ENCODE measurements around the gene COL4A1.

Gene COL4A1

GRCh38 chr13:110308656-110309359 lies 1.9 kb upstream of the COL4A1 start:
- DNase-seq (ENCODE audit: low read depth) = no peak

GRCh38 chr13:110307767-110308655 lies 1.1 kb upstream of the COL4A1 start:
- DNase-seq (ENCODE audit: low read depth) = no peak

DNA sequence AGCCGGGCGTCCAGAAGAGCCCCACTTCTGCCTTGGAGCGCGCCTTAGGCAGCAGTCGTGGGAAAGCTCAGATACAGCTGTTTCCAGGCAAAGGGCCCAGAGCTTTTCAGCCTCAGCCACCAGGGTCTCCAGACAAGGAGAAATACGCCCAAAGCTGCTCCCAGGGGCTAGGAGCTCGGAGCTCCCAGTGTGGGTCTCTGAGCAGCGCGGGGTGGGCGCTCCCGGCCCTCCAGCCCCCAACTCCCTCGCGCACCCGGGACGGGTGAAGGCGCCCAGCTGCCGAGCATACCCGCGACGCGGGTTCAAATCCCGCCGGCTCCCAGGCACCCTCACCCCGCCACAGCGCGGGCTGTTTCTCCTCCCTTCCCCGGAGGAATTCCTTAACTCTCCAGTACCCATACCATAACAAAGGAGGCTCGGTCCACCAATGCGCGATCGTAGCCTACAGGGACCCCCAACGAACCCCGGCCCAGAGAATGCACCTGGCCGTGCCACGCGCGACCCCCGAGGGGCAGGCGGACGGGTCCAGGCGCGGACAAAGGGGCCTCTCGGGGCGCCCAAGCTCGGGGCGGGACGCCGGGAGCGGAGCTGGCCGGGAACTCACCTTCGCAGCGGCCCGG lies 507 bp downstream of the COL4A1 start:
- DNase-seq (ENCODE audit: low read depth) = no peak

GRCh38 chr13:110305949-110306339 lies 1.0 kb downstream of the COL4A1 start:
- no peak for DNase-seq (ENCODE audit: low read depth)

DNA sequence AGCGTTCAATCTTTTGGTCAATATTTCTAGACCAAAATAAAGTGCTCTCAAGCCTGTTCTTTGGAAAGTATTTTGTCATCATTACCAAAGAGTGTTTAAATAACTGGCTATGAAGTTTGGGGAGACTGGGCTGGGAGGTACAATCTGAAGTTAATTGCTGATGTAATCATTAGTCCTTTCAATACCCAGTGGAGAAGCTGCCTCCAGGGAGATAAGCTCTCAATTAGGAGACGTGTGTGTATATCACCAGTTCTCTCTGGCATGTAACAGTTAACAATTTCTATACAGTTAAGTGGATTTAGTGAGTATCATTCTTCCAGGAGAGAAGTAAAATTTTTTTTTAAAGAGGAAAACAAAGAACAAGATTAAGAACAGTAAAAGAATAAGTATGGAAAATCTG lies 1.4 kb downstream of the COL4A1 start:
- no peak for DNase-seq (ENCODE audit: low read depth)

DNA sequence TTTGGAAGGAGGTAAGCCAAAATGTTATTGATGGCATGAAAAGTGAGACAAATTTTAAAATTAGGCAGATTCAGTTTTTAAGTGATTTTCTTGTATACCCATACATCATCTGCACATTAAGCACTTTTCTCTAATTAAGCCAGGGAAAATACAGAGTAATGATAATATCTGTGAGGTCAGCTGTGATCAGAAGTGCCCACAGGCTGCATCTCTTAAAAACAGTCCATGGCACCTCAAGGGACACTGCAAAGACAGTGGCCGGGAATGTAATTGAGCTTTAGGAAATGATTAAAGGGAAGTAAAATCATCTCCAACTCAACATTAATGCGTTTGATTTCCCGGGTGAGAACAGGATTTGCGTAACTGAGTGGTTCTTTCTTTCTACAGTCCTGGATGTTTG lies 2.0 kb downstream of the COL4A1 start:
- no peak for DNase-seq (ENCODE audit: low read depth)

- DNase-seq (ENCODE audit: low read depth) = no peak
Observed at GRCh38 chr13:110304256-110304655, 2.7 kb downstream of the COL4A1 start.

- no peak for DNase-seq (ENCODE audit: low read depth)
Observed at GRCh38 chr13:110303644-110304043, 3.3 kb downstream of the COL4A1 start.

DNA sequence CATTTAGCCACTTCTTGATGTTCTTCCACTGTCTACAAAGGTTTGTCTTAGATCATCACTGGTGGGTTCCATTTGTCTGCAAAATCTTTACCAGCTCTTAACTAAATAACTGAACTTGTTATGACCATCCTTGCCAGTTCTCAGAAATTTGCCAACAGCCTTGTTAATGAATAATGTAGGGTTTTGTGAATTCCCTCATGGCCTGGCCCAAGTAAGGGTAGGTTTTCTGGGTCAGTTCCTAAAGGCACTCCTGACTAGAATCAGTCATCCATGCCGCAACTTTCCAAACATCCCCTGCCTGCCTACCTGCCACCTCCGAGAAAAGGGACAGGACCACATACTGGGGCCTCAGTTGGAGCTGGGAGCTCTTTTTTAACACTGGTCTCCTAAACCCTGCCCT lies 4.0 kb downstream of the COL4A1 start:
- no peak for DNase-seq (ENCODE audit: low read depth)

GRCh38 chr13:110301606-110302553 lies 5.1 kb downstream of the COL4A1 start:
- DNase-seq (ENCODE audit: low read depth) = no peak

- no peak for DNase-seq (ENCODE audit: low read depth)
Observed at GRCh38 chr13:110301083-110301482, 5.9 kb downstream of the COL4A1 start.

DNA sequence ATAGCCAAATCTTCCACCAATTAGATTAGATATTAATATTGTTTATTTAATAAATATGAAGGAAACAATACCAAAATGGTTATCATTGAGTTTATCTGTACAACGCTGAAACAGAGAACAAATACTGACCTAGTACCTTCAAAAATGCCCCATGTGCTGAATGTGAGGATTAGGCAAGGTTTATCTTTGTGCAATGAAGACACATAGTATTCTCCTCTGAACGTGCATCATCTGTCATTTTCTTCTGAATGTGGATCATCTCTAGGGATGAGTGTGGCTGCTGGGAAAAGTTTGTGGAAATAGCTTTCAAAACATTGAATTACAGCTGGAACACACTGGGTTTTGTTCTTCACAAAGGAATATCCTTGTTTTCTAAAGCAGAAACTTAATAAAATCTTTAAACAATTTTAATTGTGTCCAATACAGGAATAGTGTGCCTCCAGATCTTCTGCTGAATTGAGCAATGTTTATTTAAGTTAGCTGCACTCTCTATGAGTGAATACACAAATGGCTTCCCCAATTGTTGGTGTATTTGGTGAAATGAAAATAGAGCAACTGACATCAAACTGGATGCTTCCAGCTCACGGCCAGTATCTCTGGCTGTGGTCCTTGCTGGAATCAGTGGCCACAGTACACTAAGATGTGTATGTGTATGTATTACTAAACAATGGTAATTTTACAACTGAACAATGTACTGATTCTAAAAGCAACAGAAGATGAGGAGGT lies 6.7 kb downstream of the COL4A1 start:
- no peak for DNase-seq (ENCODE audit: low read depth)

- no peak for DNase-seq (ENCODE audit: low read depth)
Observed at GRCh38 chr13:110299283-110299840, 7.6 kb downstream of the COL4A1 start.

DNA sequence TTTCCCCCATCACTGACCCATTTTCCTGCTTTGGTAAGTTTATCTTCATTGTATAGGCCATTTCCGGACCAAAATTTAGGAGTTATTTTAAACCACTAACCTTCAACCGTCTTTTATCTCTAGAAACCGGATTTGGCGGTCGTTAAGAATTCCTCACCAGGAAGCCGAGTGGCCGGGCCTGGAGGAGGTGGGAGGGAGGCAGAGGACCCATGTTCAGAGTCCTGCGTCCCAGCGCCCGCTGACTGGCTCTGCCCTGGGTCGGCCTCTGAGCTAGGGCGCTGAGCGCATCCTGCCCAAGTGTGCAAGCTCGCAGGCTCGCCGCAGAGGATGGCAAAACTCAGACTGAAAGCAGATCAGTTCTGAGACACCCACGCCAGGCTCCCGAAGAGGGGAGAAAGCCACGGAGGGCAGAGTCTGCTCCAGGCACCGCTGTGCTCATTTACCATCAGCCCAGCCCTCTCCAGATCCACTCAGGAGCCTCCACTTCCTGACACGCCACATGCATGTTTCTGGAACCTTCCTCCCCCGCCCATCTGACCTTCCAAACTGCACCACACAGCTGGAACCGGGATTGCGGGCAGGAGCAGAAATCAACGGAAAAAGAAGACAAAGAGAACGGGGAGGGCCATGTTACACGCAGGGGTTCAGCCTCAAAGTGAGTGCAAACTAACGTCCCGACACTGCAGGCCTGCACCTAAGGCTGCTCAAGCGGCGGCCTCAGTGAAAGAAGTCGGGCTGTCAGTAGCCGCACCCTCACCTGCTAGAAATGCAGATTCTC lies 8.3 kb downstream of the COL4A1 start:
- DNase-seq (ENCODE audit: low read depth) = no peak

GRCh38 chr13:110297766-110298504 lies 9.0 kb downstream of the COL4A1 start:
- no peak for DNase-seq (ENCODE audit: low read depth)

- DNase-seq (ENCODE audit: low read depth) = no peak
Observed at GRCh38 chr13:110297011-110297410, 9.9 kb downstream of the COL4A1 start.

GRCh38 chr13:110294622-110295021 lies 12.3 kb downstream of the COL4A1 start:
- DNase-seq (ENCODE audit: low read depth) = no peak

DNA sequence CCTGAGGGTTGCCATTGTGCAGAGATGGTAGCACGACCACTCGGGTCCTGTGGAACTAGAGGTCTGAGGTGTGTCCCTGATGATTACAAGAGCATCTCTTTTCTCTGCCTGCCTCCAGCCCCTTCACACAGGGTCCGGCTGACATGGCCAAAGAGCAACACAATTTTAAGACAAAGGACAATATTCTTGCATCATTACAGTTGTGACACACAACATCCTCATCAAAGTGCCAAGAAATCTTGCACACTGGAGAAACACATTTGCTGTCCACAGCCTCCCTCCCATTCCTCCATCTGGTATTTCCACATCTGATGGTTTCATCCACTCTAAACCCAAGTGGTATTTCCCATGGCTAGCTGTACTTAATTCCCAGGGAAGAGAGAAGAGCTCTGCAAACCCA lies 12.8 kb downstream of the COL4A1 start:
- no peak for DNase-seq (ENCODE audit: low read depth)

GRCh38 chr13:110293649-110294048 lies 13.3 kb downstream of the COL4A1 start:
- no peak for DNase-seq (ENCODE audit: low read depth)

Data from HS-5 (cell line).